Cardiac fibroblast (primary cell): ENCODE results near the gene ZMYND8.
A peak's percentile ranks its signal among the peaks of the same experiment; 100 is the strongest.
"Not testable (repeated sequence)": the region's sequence is repeated elsewhere in the genome, so short reads cannot be mapped to it uniquely, and the experiment has no call there.

Experiments used
- DNase-seq, 2 donors: peaks; one replicate each; pipeline versions ENCODE4 v3.0.0 to v3.0.0-alpha.2; 2010; ENCODE audit warnings: low read depth in 2 of 2
- H3K4me3 ChIP-seq, 2 donors: replicated peaks in 1 of 2; 1 replicate in 1 of 2; 2 replicates in 1 of 2; pipeline ENCODE4 v1.5.1; 2011; ENCODE audit warnings: low read depth in 2 of 2, low read length in 2 of 2, mild to moderate bottlenecking in 2 of 2, moderate library complexity in 1 of 2
- TF ChIP-seq, protein P1 (sequence below): IDR thresholded peaks from one replicate; pipeline ENCODE4 v1.5.1; 2011; ENCODE audit warnings: low read depth, mild to moderate bottlenecking, low read length, inconsistent platforms

ZMYND8 gene

DNA sequence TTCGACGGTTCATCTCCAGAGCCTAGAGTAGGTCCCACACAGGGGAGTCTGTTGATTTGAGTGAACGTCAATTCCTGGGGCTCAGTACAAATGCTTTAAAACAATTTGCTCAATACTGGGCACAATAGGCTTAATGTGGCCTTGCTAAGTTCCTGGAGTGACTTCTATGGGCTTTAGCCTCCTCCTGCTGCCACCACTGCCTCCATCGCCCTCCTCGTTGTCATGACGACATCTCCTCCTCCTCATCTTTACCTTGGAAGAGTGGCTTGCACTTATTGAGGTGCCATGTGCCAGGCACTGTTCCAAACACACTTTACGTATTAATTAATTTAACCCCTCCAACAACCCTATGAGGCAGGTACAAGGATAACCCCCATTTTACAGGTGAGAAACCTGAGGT lies 11.8 kb upstream of the ZMYND8 start:
- H3K4me3 ChIP-seq, result no peak overlapping the region
- TF ChIP-seq, protein P1, sequence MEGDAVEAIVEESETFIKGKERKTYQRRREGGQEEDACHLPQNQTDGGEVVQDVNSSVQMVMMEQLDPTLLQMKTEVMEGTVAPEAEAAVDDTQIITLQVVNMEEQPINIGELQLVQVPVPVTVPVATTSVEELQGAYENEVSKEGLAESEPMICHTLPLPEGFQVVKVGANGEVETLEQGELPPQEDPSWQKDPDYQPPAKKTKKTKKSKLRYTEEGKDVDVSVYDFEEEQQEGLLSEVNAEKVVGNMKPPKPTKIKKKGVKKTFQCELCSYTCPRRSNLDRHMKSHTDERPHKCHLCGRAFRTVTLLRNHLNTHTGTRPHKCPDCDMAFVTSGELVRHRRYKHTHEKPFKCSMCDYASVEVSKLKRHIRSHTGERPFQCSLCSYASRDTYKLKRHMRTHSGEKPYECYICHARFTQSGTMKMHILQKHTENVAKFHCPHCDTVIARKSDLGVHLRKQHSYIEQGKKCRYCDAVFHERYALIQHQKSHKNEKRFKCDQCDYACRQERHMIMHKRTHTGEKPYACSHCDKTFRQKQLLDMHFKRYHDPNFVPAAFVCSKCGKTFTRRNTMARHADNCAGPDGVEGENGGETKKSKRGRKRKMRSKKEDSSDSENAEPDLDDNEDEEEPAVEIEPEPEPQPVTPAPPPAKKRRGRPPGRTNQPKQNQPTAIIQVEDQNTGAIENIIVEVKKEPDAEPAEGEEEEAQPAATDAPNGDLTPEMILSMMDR, result no peak
- no peak for DNase-seq

DNA sequence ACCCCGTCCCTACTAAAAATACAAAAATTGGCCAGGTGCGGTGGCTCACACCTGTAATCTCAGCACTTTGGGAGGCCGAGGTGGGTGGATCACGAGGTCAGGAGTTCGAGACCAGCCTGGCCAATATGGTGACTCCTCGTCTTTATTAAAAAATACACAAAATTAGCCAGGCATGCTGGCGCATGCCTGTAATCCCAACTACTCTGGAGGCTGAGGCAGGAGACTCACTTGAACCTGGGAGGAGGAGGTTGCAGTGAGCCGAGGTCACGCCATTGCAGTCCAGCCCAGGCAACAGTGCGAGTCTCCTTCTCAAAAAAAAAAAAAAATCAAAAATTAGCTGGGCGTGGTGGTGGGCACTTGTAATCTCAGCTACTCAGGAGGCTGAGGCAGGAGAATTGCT lies 9.8 kb upstream of the ZMYND8 start:
- H3K4me3 ChIP-seq, DNase-seq: not testable (repeated sequence)

DNA sequence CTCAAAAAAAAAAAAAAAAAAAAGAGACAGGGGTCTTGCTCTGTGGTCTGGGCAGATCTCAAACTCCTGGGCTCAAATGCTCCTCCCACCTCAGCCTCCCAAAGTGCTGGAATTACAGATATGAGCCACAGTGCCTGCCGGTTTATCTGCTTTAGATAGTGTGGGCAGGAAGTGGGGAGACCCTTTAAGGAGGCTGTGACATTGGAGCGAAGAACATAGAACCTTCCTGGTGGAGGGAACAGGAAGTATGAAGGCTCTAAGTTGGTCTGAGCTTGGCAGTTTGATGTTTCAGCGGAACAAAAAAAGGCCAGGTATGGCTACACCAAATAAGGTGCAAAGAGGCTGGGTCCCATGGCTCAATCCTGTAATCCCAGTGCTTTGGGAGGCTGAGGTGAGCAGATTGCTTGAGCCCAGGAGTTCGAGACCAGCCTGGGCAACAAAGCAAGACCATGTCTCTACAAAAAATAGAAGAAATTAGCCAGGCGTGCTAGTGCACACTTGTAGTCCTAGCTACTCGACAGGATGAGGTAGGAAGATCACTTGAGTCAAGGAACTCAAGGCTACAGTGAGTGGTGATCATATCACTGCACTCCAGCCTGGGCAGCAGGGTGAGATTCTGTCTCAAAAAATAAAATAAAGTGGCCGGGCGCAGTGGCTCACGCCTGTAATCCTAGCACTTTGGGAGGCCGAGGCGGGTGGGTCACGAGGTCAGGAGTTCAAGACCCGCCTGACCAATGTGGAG lies 8.7 kb upstream of the ZMYND8 start:
- TF ChIP-seq, protein P1, result no peak
- no peak overlapping the region for H3K4me3 ChIP-seq
- DNase-seq, result no peak

DNA sequence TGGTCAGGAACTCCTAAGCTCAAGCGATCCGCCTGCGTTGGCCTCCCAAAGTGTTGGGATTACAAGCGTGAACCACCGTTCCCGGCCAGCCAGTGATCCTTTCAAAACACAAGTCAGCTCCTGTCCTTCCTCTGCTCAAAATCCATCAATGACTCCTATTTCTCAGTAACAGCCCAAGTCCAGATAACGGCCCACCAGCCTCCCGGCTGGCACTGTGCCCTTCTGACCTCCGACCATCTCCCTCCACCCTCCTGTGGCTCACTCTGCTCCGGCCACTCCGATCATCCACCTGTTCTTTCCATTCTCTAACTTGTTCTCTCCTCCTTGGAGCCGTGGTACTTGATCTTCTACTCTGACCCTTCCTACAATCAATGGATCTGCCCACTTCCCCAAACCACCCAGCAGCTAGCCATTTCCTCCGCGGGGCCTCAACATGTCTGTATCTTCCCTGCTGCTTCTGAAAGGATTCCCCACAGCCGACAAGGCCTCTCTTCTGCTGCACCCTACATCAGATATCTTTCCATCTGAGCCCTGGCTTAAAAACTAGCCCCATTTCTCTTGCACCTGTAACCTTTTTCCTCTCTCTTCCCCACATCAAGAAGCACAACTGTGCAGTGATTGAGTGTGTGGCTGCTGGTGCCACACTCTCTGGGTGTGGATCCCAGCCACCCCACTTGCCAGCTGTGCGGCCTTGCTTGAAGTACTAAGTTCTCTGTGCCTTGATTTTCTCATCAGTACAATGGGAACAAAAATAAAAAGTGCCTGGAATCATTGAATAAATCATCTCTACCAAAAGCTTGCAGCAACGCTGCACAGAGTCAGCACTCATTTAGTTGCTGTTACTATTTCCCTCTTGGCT lies 6.1 kb upstream of the ZMYND8 start:
- H3K4me3 ChIP-seq, result no peak overlapping the region
- no peak for DNase-seq
- TF ChIP-seq, protein P1, result no peak

DNA sequence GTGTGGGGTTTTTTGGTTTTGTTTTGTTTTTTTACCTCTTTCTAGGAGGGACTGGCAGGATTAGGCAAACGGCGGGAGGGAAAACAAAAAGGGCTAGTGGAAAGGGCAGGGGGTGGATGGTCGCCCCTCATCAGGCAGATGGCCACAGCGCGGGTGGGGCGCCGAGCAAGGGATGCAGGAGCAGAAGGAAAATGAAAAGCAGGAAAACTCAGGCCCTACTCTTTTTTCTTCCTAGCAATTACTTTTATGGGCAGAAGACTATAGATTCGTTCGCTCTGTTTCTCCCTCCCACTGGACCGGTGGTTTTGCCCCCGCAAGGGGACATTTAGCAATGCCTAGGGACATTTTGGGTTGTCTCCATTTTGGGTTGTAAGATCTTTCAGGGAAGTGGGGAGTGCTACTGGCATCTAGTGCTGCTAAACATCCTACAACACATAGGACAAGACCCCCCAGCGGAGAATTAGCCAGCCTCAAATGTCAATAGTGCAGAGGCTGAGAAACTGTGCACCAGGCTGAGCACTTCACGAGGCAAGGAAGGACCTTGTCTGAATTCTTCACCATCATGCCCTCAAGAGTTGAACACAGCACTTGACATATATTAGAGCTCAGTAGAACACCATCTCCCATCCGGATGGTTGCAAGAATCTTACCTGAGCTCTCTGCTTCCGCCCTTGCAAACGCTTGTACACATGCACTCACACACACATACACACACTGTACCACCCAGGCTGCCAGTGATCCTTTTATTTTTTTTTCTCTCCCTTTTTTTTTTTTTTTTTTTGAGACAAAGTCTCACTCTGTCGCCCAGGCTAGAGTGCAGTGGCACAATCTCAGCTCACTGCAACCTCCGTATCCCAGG lies 4.8 kb upstream of the ZMYND8 start:
- no peak for DNase-seq
- H3K4me3 ChIP-seq, result peak overlapping the region; percentile 3
- TF ChIP-seq, protein P1, result no peak

DNA sequence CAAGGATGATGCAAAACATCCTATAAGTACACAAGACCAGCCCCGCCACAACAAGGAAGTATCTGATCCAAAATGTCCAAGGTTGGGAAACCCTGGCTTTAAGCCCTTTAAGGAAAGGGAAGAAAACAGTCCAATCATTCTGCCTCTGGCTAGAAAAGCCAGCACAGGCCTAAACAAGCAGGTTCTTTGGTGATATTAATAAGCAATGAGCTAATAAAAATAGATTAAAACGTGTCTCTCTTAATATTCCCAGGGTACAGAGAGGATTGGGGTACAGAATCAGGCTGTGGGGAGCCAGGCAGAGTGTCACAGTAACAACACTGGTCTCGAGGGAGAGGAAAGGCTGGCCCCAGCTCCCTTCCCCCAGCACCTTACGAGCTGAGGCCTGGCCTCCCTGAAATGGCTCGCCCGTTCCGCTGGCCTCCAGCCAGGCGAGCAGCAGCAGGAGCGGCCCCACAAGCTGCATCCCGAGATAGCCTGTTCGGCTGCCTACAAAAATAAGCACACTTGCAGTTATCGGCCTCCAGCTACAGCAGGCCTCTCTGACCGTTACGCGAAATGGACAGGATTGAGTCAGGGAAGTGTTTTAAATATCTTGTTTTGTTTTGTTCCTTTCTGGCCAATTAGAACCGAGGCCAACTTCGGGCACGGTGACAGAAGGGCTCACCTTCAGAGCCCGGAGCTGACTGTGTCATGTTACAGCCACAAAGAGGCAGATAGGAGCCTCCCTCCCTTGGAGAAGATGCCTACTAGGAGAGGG lies 4.0 kb upstream of the ZMYND8 start:
- TF ChIP-seq, protein P1, result no peak
- peak overlapping the region; percentile 3 for H3K4me3 ChIP-seq
- DNase-seq, result peak; percentile 94 to 96
